Measurements from ENCODE around the gene ELMO1. TPM values are rescaled to one million over a fixed set of nuclear protein-coding genes. Genes with fewer than 3 reads are reported as not detected.

The ELMO1 gene
- total and polyA plus RNA-seq, 2 of the 13 experiments (the other 11 are each of a cell fraction or from before 2014, with no cell fraction given), result 0.11 to 0.17 TPM

- TF ChIP-seq PRMT3 (CRISPR knock-in tag; IDR thresholded peaks at IDR 0.05; ENCODE audit: borderline replicate concordance, low read depth), result no peak
- no peak for TF ChIP-seq AGO2 (optimal IDR thresholded peaks at IDR 0.05; ENCODE audit: low read depth, low read length)
- no peak for TF ChIP-seq NCOR1 (IDR thresholded peaks at IDR 0.05; ENCODE audit: borderline replicate concordance, low read length)
- TF ChIP-seq POLR2AphosphoS2 (IDR thresholded peaks at IDR 0.05; ENCODE audit: low read depth, low read length), result no peak
- TF ChIP-seq RAD51 (IDR thresholded peaks at IDR 0.05; ENCODE audit: borderline replicate concordance), result no peak
- TF ChIP-seq STAT6 (CRISPR knock-in tag; IDR thresholded peaks at IDR 0.05; ENCODE audit: borderline replicate concordance), result no peak
- peak; percentile 95 for TF ChIP-seq TBX2 (CRISPR knock-in tag; IDR thresholded peaks at IDR 0.05; ENCODE audit: borderline replicate concordance)
- TF ChIP-seq PTBP1 (IDR thresholded peaks at IDR 0.05; ENCODE audit: low read depth, low read length, poor library complexity, severe bottlenecking), result no peak
- TF ChIP-seq ZNF550 (CRISPR knock-in tag; IDR thresholded peaks at IDR 0.05; ENCODE audit: borderline replicate concordance), result no peak
- no peak for TF ChIP-seq ZBTB33 (CRISPR knock-in tag; IDR thresholded peaks at IDR 0.05)
- no peak for TF ChIP-seq ZNF564 (CRISPR knock-in tag; IDR thresholded peaks at IDR 0.05)
- peak; percentile 70 for TF ChIP-seq XRCC5 (optimal IDR thresholded peaks at IDR 0.05; ENCODE audit: low read length)
- TF ChIP-seq ZNF501 (CRISPR knock-in tag; IDR thresholded peaks at IDR 0.05), result no peak
- no peak; the same call in 1 of the 2 replicates for TF ChIP-seq ZBTB3 (CRISPR knock-in tag; IDR thresholded peaks at IDR 0.05; ENCODE audit: borderline replicate concordance, low read depth)
- no peak for TF ChIP-seq ZFYVE20 (CRISPR knock-in tag; IDR thresholded peaks at IDR 0.05; ENCODE audit: borderline replicate concordance, low read depth)
- TF ChIP-seq ELF1 (CRISPR knock-in tag; IDR thresholded peaks at IDR 0.05), result 0 out of 2 replicates have a peak, but pooled peaks have one; percentile 33
- TF ChIP-seq CEBPG (CRISPR knock-in tag; IDR thresholded peaks at IDR 0.05), result peak; percentile 98
- TF ChIP-seq EP300 (IDR thresholded peaks at IDR 0.05; ENCODE audit: low read depth in 2 of 2, low read length in 2 of 2), result peak in 1 of 2 experiments; percentile 92; a peak in 3 of 4 replicates
- peak; percentile 50; the same call in 1 of the 2 replicates for TF ChIP-seq EP300 (CRISPR knock-in tag; IDR thresholded peaks at IDR 0.05; ENCODE audit: borderline replicate concordance)
- no peak for TF ChIP-seq ZFY (CRISPR knock-in tag; IDR thresholded peaks at IDR 0.05)
- TF ChIP-seq TEAD2 (CRISPR knock-in tag; IDR thresholded peaks at IDR 0.05), result no peak
- no peak for TF ChIP-seq CENPBD1 (CRISPR knock-in tag; IDR thresholded peaks at IDR 0.05; ENCODE audit: borderline replicate concordance, low read depth)
- TF ChIP-seq MTA1 (CRISPR knock-in tag; IDR thresholded peaks at IDR 0.05; ENCODE audit: borderline replicate concordance), result no peak; the same call in 1 of the 2 replicates
These were observed 498.7 kb downstream of the ELMO1 start (continued) for GRCh38 chr7:36949711-36950600.

Measured in HepG2 (cell line).